IMR-90 (cell line): ENCODE measurements around the gene IRAK1. TPM values are rescaled to one million over a fixed set of nuclear protein-coding genes. Genes with fewer than 3 reads are reported as not detected.

ENCODE experiments used
- ATAC-seq: fragments of 200-7000 bp; cut with Tn5 transposase; 2 replicates; pipeline ENCODE4 v1.9.1; 2020; ENCODE audit warnings: low read depth, mild to moderate bottlenecking, moderate library complexity
- BruUV-seq: library from RNA; stranded (reverse); fragments of 400-500 nt; replicated peaks from 2 replicates; lab custom pipeline; 2021; lab: Mats Ljungman, UMichigan
- CTCF ChIA-PET: fragments of 300-600 bp; formaldehyde crosslinking; extraction: SDS; loops from one replicate; lab custom pipeline; 2021; ENCODE audit warnings: antibody characterized with exemption; lab: Yijun Ruan, JAX
- POLR2A ChIA-PET: fragments of 300-600 bp; sonication (Branson Sonifier 250); formaldehyde crosslinking; loops from one replicate; lab custom pipeline; 2022; ENCODE audit warnings: antibody characterized with exemption; ENCODE audit not compliant: unreplicated experiment; lab: Charles Lee
- DNase-seq: peaks from one replicate; pipeline ENCODE4 v3.0.0; 2013
- H2AFZ ChIP-seq: replicated peaks from 2 replicates; pipeline ENCODE3; 2013; ENCODE audit warnings: low read length, mild to moderate bottlenecking; ENCODE audit not compliant: poor library complexity
- H2AK5ac ChIP-seq: 2 replicates; pipeline ENCODE4 v1.6.1; 2013; ENCODE audit warnings: low read depth, low read length, inconsistent platforms
- H2AK9ac ChIP-seq: replicated peaks from 2 replicates; pipeline ENCODE3; 2013; ENCODE audit warnings: mild to moderate bottlenecking, low read depth, low read length, moderate library complexity; ENCODE audit not compliant: poor library complexity
- H2BK120ac ChIP-seq: 2 replicates; pipeline ENCODE4 v1.6.1; 2013; ENCODE audit warnings: low read depth, low read length, inconsistent platforms
- H2BK15ac ChIP-seq: 3 replicates; pipeline ENCODE4 v1.6.1; 2013; ENCODE audit warnings: low read depth, low read length, inconsistent platforms
- H2BK20ac ChIP-seq: 2 replicates; pipeline ENCODE4 v1.6.1; 2013; ENCODE audit warnings: low read depth, mild to moderate bottlenecking, inconsistent platforms, low read length, moderate library complexity
- H2BK5ac ChIP-seq: 2 replicates; pipeline ENCODE4 v1.6.1; 2013; ENCODE audit warnings: mild to moderate bottlenecking, low read depth, low read length, inconsistent platforms; ENCODE audit not compliant: poor library complexity, severe bottlenecking
- H3K14ac ChIP-seq: replicated peaks from 2 replicates; pipeline ENCODE4 v1.6.1; 2013; ENCODE audit warnings: low read depth, low read length, inconsistent platforms
- H3K18ac ChIP-seq: 2 replicates; pipeline ENCODE4 v1.6.1; 2013; ENCODE audit warnings: low read depth, low read length, control low read depth
- H3K23ac ChIP-seq: 2 replicates; pipeline ENCODE4 v1.6.1; 2013; ENCODE audit warnings: low read depth, low read length, inconsistent platforms
- H3K27ac ChIP-seq: 2 replicates; pipeline ENCODE4 v1.5.1; 2013; ENCODE audit warnings: mild to moderate bottlenecking, control low read depth, low read length; ENCODE audit not compliant: insufficient read depth
- H3K27me3 ChIP-seq: 2 replicates; pipeline ENCODE4 v1.6.1; 2013; ENCODE audit warnings: low read length; ENCODE audit not compliant: control insufficient read depth, insufficient read depth
- H3K36me3 ChIP-seq: 2 replicates; pipeline ENCODE4 v1.6.1; 2013; ENCODE audit warnings: low read length, mixed read lengths; ENCODE audit not compliant: control insufficient read depth, insufficient read depth
- H3K4ac ChIP-seq: 2 replicates; pipeline ENCODE4 v1.6.1; 2013; ENCODE audit warnings: low read depth, low read length, inconsistent platforms
- H3K4me1 ChIP-seq: 2 replicates; pipeline ENCODE4 v1.6.1; 2013; ENCODE audit warnings: low read length, mixed read lengths; ENCODE audit not compliant: control insufficient read depth, insufficient read depth
- H3K4me2 ChIP-seq: 2 replicates; pipeline ENCODE4 v1.6.1; 2013; ENCODE audit warnings: low read depth, mild to moderate bottlenecking, control low read depth, low read length, moderate library complexity
- H3K4me3 ChIP-seq: 2 replicates; pipeline ENCODE4 v1.5.1; 2013; ENCODE audit warnings: low read depth, mild to moderate bottlenecking, control low read depth, low read length, moderate library complexity; ENCODE audit not compliant: insufficient read depth
- H3K56ac ChIP-seq: 2 replicates; pipeline ENCODE4 v1.6.1; 2013; ENCODE audit warnings: low read length, inconsistent platforms; ENCODE audit not compliant: insufficient read depth; ENCODE audit errors: extremely low read depth
- H3K79me1 ChIP-seq, 2 experiments: 2 replicates each; pipeline ENCODE4 v1.6.1; 2013; ENCODE audit warnings: low read length in 2 of 2, inconsistent platforms in 1 of 2, low read depth in 1 of 2
- H3K9ac ChIP-seq: 2 replicates; pipeline ENCODE4 v1.6.1; 2013; ENCODE audit warnings: low read depth, low read length, control low read depth
- H3K9me1 ChIP-seq: 2 replicates; pipeline ENCODE4 v1.6.1; 2013; ENCODE audit warnings: low read length, inconsistent platforms; ENCODE audit not compliant: insufficient read depth
- H3K9me3 ChIP-seq: 2 replicates; pipeline ENCODE4 v1.6.1; 2013; ENCODE audit warnings: low read length; ENCODE audit not compliant: control insufficient read depth, insufficient read depth
- H4K20me1 ChIP-seq: 2 replicates; pipeline ENCODE4 v1.6.1; 2013; ENCODE audit warnings: low read length, inconsistent platforms; ENCODE audit not compliant: insufficient read depth
- H4K5ac ChIP-seq: 2 replicates; pipeline ENCODE4 v1.6.1; 2013; ENCODE audit warnings: mild to moderate bottlenecking, low read depth, low read length, control low read depth
- H4K8ac ChIP-seq, 2 experiments: 2 replicates each; pipeline ENCODE4 v1.6.1; 2013; ENCODE audit warnings: low read depth in 2 of 2, low read length in 2 of 2, control low read depth in 1 of 2, inconsistent platforms in 1 of 2
- H4K91ac ChIP-seq: 2 replicates; pipeline ENCODE4 v1.6.1; 2013; ENCODE audit warnings: low read depth, low read length, inconsistent platforms; ENCODE audit not compliant: insufficient read depth
- CEBPB ChIP-seq: IDR thresholded peaks from 2 replicates; pipeline ENCODE4 v1.6.1; 2012; ENCODE audit warnings: low read depth, low read length, improper control_type of control experiment
- FOS ChIP-seq: fragments of 150-350 bp; IDR thresholded peaks from 2 replicates; pipeline ENCODE4 v1.6.1; 2016; ENCODE audit warnings: low read depth, low read length
- MAZ ChIP-seq: IDR thresholded peaks from 2 replicates; pipeline ENCODE4 v1.6.1; 2012; ENCODE audit warnings: low read depth, mild to moderate bottlenecking, low read length, improper control_type of control experiment, moderate library complexity, borderline replicate concordance
- NFE2L2 ChIP-seq: fragments of 150-350 bp; IDR thresholded peaks from 2 replicates; pipeline ENCODE4 v1.6.1; 2016; ENCODE audit warnings: low read depth, mild to moderate bottlenecking, low read length
- SMC3 ChIP-seq: fragments of 150-350 bp; IDR thresholded peaks from 2 replicates; pipeline ENCODE4 v1.6.1; 2016; ENCODE audit warnings: low read depth, mild to moderate bottlenecking, antibody characterized with exemption, low read length, moderate library complexity
- WGBS, 2 experiments: methylation state at CpG; one replicate each; pipeline versions ENCODE4 v1.1.5 to v1.1.7; 2013; ENCODE audit warnings: missing lambda C conversion rate in 2 of 2; ENCODE audit not compliant: insufficient read length in 1 of 2; ENCODE audit errors: extremely low coverage in 2 of 2; 5-methylcytosine and 5-hydroxymethylcytosine counted together
- dilution Hi-C: fragments of 300-500 bp; cut with HindIII; formaldehyde crosslinking; loops from one replicate; pipeline ENCODE4 v1.14.3; 2018; ENCODE audit warnings: low sequenced_read_pairs; ENCODE audit not compliant: unreplicated experiment
- in situ Hi-C: fragments of 300-500 bp; cut with MboI; formaldehyde crosslinking; loops from 3 replicates; pipeline ENCODE4 v1.14.3; 2019; ENCODE audit warnings: low sequenced_read_pairs, inconsistent platforms, mixed read lengths
- intact Hi-C: fragments of 100-400 bp; cut with micrococcal nuclease; formaldehyde crosslinking; loops from 2 replicates; pipeline ENCODE4 v1.10.0; 2022
- polyA plus RNA-seq, 3 experiments: library from polyadenylated mRNA; depleted of rRNA; stranded (reverse); fragments of >200 nt; gene quantifications; 2 replicates each; pipeline ENCODE4 v1.2.3, GENCODE V29; 2012; ENCODE audit warnings: low replicate concordance in 1 of 3
- total RNA-seq: library from RNA; depleted of rRNA; stranded (reverse); fragments of >200 nt; gene quantifications from 2 replicates; pipeline ENCODE4 v1.2.3, GENCODE V29; 2012
- TF ChIP-seq, protein P1 (sequence below): conservative IDR thresholded peaks from 2 replicates; pipeline ENCODE4 v1.5.1; 2012; ENCODE audit warnings: mild to moderate bottlenecking, low read depth, low read length, improper control_type of control experiment

IRAK1 gene
- total and polyA plus RNA-seq, 2 of the 4 experiments (the other 2 are of a cell fraction) = 33.3 to 50.2 TPM

DNA sequence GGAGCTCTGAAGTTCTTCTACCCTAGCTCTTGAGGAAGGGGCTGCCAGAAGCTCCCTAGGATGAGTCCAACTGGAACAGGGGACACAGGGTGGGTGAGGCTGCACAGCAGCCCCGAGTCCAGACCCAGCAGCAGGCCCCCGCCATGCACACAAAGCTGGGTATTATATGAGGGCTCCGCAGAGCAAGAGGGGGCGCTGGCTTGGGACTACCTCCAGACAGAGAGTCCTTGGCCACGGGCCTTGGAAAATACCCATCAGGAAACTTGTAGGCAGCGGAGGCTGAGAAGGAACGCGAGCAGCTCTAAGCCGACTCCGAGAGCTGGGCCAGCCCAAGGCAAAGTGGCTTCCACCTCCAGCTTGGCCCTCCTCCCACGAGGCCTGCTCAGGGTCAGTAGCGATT lies 56.2 kb downstream of the IRAK1 start:
- no peak overlapping the region for H2BK120ac ChIP-seq
- no peak overlapping the region for H3K27ac ChIP-seq
- peaks cover 16% of the 10 kb centered on the region; the same call in 1 of the 2 replicates for H3K4me1 ChIP-seq
- BruUV-seq = no TSS peak
- no peak overlapping the region for H2AK9ac ChIP-seq
- H3K4ac ChIP-seq = no peak overlapping the region
- no peak overlapping the region for H3K56ac ChIP-seq
- H3K27me3 ChIP-seq = no peaks in the 10 kb centered on the region
- no peak overlapping the region for H4K8ac ChIP-seq
- no peak overlapping the region for H2BK5ac ChIP-seq
- no peak overlapping the region for H3K18ac ChIP-seq
- peaks cover 9% of the 10 kb centered on the region; the same call in 1 of the 2 replicates for H3K9me1 ChIP-seq
- no peak for DNase-seq
- TF ChIP-seq CEBPB (no peak), FOS (no peak), SMC3 (no peak), NFE2L2 (no peak), MAZ (no peak)
- TF ChIP-seq, protein P1, sequence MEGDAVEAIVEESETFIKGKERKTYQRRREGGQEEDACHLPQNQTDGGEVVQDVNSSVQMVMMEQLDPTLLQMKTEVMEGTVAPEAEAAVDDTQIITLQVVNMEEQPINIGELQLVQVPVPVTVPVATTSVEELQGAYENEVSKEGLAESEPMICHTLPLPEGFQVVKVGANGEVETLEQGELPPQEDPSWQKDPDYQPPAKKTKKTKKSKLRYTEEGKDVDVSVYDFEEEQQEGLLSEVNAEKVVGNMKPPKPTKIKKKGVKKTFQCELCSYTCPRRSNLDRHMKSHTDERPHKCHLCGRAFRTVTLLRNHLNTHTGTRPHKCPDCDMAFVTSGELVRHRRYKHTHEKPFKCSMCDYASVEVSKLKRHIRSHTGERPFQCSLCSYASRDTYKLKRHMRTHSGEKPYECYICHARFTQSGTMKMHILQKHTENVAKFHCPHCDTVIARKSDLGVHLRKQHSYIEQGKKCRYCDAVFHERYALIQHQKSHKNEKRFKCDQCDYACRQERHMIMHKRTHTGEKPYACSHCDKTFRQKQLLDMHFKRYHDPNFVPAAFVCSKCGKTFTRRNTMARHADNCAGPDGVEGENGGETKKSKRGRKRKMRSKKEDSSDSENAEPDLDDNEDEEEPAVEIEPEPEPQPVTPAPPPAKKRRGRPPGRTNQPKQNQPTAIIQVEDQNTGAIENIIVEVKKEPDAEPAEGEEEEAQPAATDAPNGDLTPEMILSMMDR = no peak
- H3K4me3 ChIP-seq = no peak overlapping the region
- H3K9ac ChIP-seq = no peak overlapping the region
- H4K5ac ChIP-seq = no peak overlapping the region
- H3K14ac ChIP-seq = no peak overlapping the region
- H2AFZ ChIP-seq = no peak overlapping the region
- H2AK5ac ChIP-seq = no peak overlapping the region
- peaks cover 5 to 16% of the 10 kb centered on the region in 2 experiments; a peak in 3 of 4 replicates for H3K79me1 ChIP-seq
- no peak overlapping the region for H3K23ac ChIP-seq
- H3K4me2 ChIP-seq = no peak overlapping the region
- H4K20me1 ChIP-seq = peaks cover 59% of the 10 kb centered on the region
- peaks cover 48% of the 10 kb centered on the region for H3K36me3 ChIP-seq
- no peak overlapping the region for H4K91ac ChIP-seq
- dilution Hi-C loops = no loop called here
- no peak overlapping the region for H2BK20ac ChIP-seq
- in situ Hi-C loops = loop anchor here (10.0 kb wide), 1 partner anchor 199 kb away; the partner anchor contains the start of gene PLXNB3
- intact Hi-C loops = no loop called here
- ATAC-seq = no peak
- no peak overlapping the region for H2BK15ac ChIP-seq
- ChIA-PET CTCF (no interaction called here), POLR2A (no interaction called here)
- H3K9me3 ChIP-seq = no peaks in the 10 kb centered on the region
- 86% methylated on average over 4 of the region's 12 CpGs; no CpG with 5 or more reads in 1 of the 2 experiments for WGBS, 2 experiments
